RWPE1 (cell line): ENCODE results near the gene WDFY4.

Experiments
- CTCF ChIA-PET: fragments of 350-600 bp; sonication (Branson Sonifier 250); formaldehyde crosslinking; extraction: SDS; loops from one replicate; lab custom pipeline; 2021; lab: Yijun Ruan, JAX
- POLR2A ChIA-PET: fragments of 400-600 bp; formaldehyde crosslinking; extraction: SDS; loops from one replicate; lab custom pipeline; 2020; ENCODE audit warnings: antibody characterized with exemption; ENCODE audit not compliant: low non-redundant PET; lab: Yijun Ruan, JAX
- DNase-seq: peaks from one replicate; pipeline ENCODE4 v3.0.0; 2012; ENCODE audit warnings: low spot score
- H3K27ac ChIP-seq: fragments of 450-650 bp; 2 replicates; pipeline ENCODE4 v1.5.1; 2017
- CTCF ChIP-seq: fragments of 450-650 bp; conservative IDR thresholded peaks from 2 replicates; pipeline ENCODE4 v1.5.1; 2017; ENCODE audit warnings: low read depth, mild to moderate bottlenecking

The WDFY4 gene

GRCh38 chr10:48940958-48941357 lies 256.3 kb downstream of the WDFY4 start:
- CTCF ChIA-PET: no interaction called here
- no peak for TF ChIP-seq CTCF
- POLR2A ChIA-PET: no interaction called here
- no peak overlapping the region for H3K27ac ChIP-seq
- DNase-seq: no peak

DNA sequence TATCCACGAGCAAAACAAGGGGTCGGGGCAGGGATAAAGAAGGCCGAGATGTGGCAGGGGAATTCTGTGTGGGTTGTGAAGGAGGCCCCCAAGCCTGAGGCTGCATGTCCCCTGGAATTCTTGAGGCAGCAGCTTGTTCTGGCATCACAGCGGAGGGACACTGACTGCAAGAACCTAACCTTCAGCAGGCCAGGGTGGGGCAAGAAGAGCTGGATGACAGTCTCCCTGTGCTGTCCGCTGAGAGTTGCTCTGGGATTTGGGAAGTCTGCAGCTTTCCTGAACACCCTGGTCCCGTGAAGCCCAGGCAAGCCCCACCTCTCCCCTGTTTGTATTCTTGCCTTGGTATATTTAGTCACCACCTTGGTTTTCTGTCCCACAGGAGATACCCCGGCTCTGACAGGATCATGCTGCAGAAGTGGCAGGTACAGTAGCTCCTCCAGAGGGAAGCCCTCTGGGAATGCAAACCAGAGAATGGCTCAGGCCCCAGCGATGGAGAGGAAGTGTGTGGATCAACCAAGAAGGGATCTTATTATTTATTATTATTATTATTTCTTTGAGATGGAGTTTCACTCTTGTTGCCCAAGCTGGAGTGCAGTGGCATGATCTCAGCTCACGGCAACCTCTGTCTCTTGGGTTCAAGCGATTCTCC lies 256.9 kb downstream of the WDFY4 start:
- H3K27ac ChIP-seq: no peak overlapping the region
- no peak for TF ChIP-seq CTCF
- ChIA-PET CTCF (no interaction called here), POLR2A (no interaction called here)
- no peak for DNase-seq

DNA sequence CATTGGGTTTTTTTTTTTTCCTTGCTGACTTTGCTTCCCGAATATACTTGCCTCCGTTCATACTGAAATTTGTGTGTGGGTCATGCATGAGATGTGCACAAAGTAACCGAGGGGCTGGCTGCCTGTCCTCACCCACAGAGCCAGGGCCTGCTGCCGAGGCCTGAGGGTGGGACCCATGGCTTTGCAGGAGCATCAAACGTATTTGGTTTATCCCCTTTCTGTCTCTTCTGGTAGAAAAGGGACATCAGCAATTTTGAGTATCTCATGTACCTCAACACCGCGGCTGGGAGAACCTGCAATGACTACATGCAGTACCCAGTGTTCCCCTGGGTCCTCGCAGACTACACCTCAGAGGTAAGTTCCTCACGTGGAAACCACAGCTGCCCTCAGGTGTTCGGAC lies 258.4 kb downstream of the WDFY4 start:
- POLR2A ChIA-PET: no interaction called here
- CTCF ChIA-PET: no interaction called here

DNA sequence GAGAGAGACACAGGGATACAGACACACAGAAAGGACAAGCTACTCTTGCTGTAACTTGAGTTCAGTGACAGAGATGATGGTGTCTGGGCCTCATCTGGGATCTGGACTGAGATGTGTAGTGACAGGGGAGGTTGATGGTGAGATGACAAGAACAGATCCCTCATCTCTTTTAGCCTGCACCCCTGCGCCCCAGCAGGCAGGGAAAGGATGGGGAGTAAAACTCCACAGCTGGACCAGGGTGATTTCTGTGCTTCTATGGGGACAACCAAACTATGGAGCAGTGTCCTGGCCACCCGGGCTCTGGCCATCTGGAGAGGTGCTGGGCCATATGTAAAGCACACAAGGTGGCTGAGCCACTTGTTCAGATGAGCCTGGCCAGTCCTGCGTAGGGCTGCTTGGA lies 259.5 kb downstream of the WDFY4 start:
- ChIA-PET CTCF (no interaction called here), POLR2A (no interaction called here)
- no peak for TF ChIP-seq CTCF
- no peak overlapping the region for H3K27ac ChIP-seq
- DNase-seq: no peak

More for the DNA sequence above, 258.4 kb downstream of the WDFY4 start:
- no peak for DNase-seq
- no peak for TF ChIP-seq CTCF
- no peak overlapping the region for H3K27ac ChIP-seq

GRCh38 chr10:48945441-48946130 lies 260.9 kb downstream of the WDFY4 start:
- POLR2A ChIA-PET: no interaction called here
- H3K27ac ChIP-seq: no peak overlapping the region
- CTCF ChIA-PET: no interaction called here
- TF ChIP-seq CTCF: no peak
- no peak for DNase-seq

- POLR2A ChIA-PET: no interaction called here
- no peak overlapping the region for H3K27ac ChIP-seq
- TF ChIP-seq CTCF: no peak
- CTCF ChIA-PET: no interaction called here
- DNase-seq: no peak
Measured at GRCh38 chr10:48946332-48946731, 261.7 kb downstream of the WDFY4 start.
